Activated naive CD4-positive, alpha-beta T cell treated with anti-CD3 and anti-CD28 coated beads, Interleukin-2, amount 10 ng/mL, durations not matched to agents 7 days and 5 days (primary cell): Measurements from ENCODE around the gene SUPT4H1.
A peak's percentile ranks its signal among the peaks of the same experiment; 100 is the strongest.

Experiments used
- CTCF ChIA-PET: fragments of 350-600 bp; sonication (Branson Sonifier 250); formaldehyde crosslinking; loops from one replicate; lab custom pipeline; 2021; ENCODE audit warnings: antibody characterized with exemption; lab: Charles Lee
- DNase-seq: peaks from one replicate; pipeline ENCODE4 v3.0.0-alpha.2; 2020
- H3K27ac Mint-ChIP-seq: one replicate; pipeline ENCODE4 v1.8.0; 2021; ENCODE audit warnings: mild to moderate bottlenecking, moderate library complexity, mixed read lengths
- H3K27me3 Mint-ChIP-seq: one replicate; pipeline ENCODE4 v1.8.0; 2021; ENCODE audit warnings: mild to moderate bottlenecking, mixed read lengths
- H3K36me3 Mint-ChIP-seq: one replicate; pipeline ENCODE4 v1.8.0; 2021; ENCODE audit warnings: mixed read lengths
- H3K4me1 Mint-ChIP-seq: one replicate; pipeline ENCODE4 v1.8.0; 2021; ENCODE audit warnings: mixed read lengths
- H3K4me3 Mint-ChIP-seq: one replicate; pipeline ENCODE4 v1.8.0; 2021; ENCODE audit warnings: mild to moderate bottlenecking, moderate library complexity, mixed read lengths
- H3K9me3 Mint-ChIP-seq: one replicate; pipeline ENCODE4 v1.8.0; 2021; ENCODE audit warnings: mixed read lengths

SUPT4H1 gene

GRCh38 chr17:58324056-58324408, 28.0 kb downstream of the SUPT4H1 start:
- Mint-ChIP-seq H3K27me3 (peaks cover 27% of the 10 kb centered on the region), H3K9me3 (no peaks in the 10 kb centered on the region), H3K4me1 (peaks cover 23% of the 10 kb centered on the region), H3K27ac (no peak overlapping the region), H3K4me3 (no peak overlapping the region), H3K36me3 (peaks cover 30% of the 10 kb centered on the region)
- DNase-seq: no peak
- CTCF ChIA-PET: no interaction called here

- no peak overlapping the region for H3K4me3 Mint-ChIP-seq
- peaks cover 21% of the 10 kb centered on the region for H3K4me1 Mint-ChIP-seq
- H3K36me3 Mint-ChIP-seq: peaks cover 26% of the 10 kb centered on the region
- DNase-seq: no peak
- no peak overlapping the region for H3K27ac Mint-ChIP-seq
- H3K27me3 Mint-ChIP-seq: peaks cover 27% of the 10 kb centered on the region
- H3K9me3 Mint-ChIP-seq: no peaks in the 10 kb centered on the region
- CTCF ChIA-PET: interaction anchor here (1.1 to 2.6 kb wide), 3 partner anchors 21 to 94 kb away, joined by 3 to 17 read pairs (median 5); partner anchors contain the start of gene RNF43
Observed at GRCh38 chr17:58323366-58324055, 28.5 kb downstream of the SUPT4H1 start.

GRCh38 chr17:58322581-58323185, 29.3 kb downstream of the SUPT4H1 start:
- no peak overlapping the region for H3K27ac Mint-ChIP-seq
- H3K36me3 Mint-ChIP-seq: peaks cover 26% of the 10 kb centered on the region
- peaks cover 27% of the 10 kb centered on the region for H3K27me3 Mint-ChIP-seq
- peaks cover 20% of the 10 kb centered on the region for H3K4me1 Mint-ChIP-seq
- H3K4me3 Mint-ChIP-seq: no peak overlapping the region
- DNase-seq: no peak
- CTCF ChIA-PET: interaction anchor here (1.0 to 2.6 kb wide), 4 partner anchors 22 to 95 kb away, joined by 3 to 17 read pairs (median 4); partner anchors contain the start of gene RNF43
- no peaks in the 10 kb centered on the region for H3K9me3 Mint-ChIP-seq

- Mint-ChIP-seq H3K9me3 (no peaks in the 10 kb centered on the region), H3K4me3 (no peak overlapping the region), H3K27me3 (peaks cover 20% of the 10 kb centered on the region), H3K36me3 (peaks cover 25% of the 10 kb centered on the region), H3K27ac (no peak overlapping the region), H3K4me1 (peaks cover 19% of the 10 kb centered on the region)
- CTCF ChIA-PET: interaction anchor here (1.0 to 2.6 kb wide), 3 partner anchors 23 to 26 kb away, joined by 3 to 17 read pairs (median 4); no protein-coding TSS in a partner anchor
- no peak for DNase-seq
Observed at GRCh38 chr17:58321571-58322525, 30.2 kb downstream of the SUPT4H1 start.

GRCh38 chr17:58320570-58321323, 31.3 kb downstream of the SUPT4H1 start:
- H3K36me3 Mint-ChIP-seq: peaks cover 20% of the 10 kb centered on the region
- H3K27me3 Mint-ChIP-seq: peaks cover 11% of the 10 kb centered on the region
- H3K4me3 Mint-ChIP-seq: no peak overlapping the region
- H3K9me3 Mint-ChIP-seq: no peaks in the 10 kb centered on the region
- H3K4me1 Mint-ChIP-seq: peaks cover 13% of the 10 kb centered on the region
- CTCF ChIA-PET: no interaction called here
- no peak overlapping the region for H3K27ac Mint-ChIP-seq
- DNase-seq: no peak

- peaks cover 6% of the 10 kb centered on the region for H3K27me3 Mint-ChIP-seq
- peaks cover 23% of the 10 kb centered on the region for H3K36me3 Mint-ChIP-seq
- no peak overlapping the region for H3K27ac Mint-ChIP-seq
- H3K9me3 Mint-ChIP-seq: no peaks in the 10 kb centered on the region
- no peak overlapping the region for H3K4me3 Mint-ChIP-seq
- CTCF ChIA-PET: no interaction called here
- DNase-seq: peak; percentile 20
- H3K4me1 Mint-ChIP-seq: peaks cover 13% of the 10 kb centered on the region
Observed at GRCh38 chr17:58320163-58320558, 31.8 kb downstream of the SUPT4H1 start.

- CTCF ChIA-PET: interaction anchor here (1.4 to 3.7 kb wide), 4 partner anchors 11 to 97 kb away, joined by 9 to 61 read pairs (median 22); partner anchors contain the start of genes RNF43 and SUPT4H1
- H3K4me3 Mint-ChIP-seq: no peak overlapping the region
- peaks cover 26% of the 10 kb centered on the region for H3K36me3 Mint-ChIP-seq
- H3K27ac Mint-ChIP-seq: no peak overlapping the region
- DNase-seq: peak; percentile 20
- H3K27me3 Mint-ChIP-seq: peaks cover 4% of the 10 kb centered on the region
- H3K9me3 Mint-ChIP-seq: no peaks in the 10 kb centered on the region
- H3K4me1 Mint-ChIP-seq: peaks cover 13% of the 10 kb centered on the region
Observed at GRCh38 chr17:58319173-58320162, 32.5 kb downstream of the SUPT4H1 start.

GRCh38 chr17:58318627-58319172, 33.3 kb downstream of the SUPT4H1 start:
- peaks cover 13% of the 10 kb centered on the region for H3K4me1 Mint-ChIP-seq
- CTCF ChIA-PET: interaction anchor here (1.3 to 3.7 kb wide), 8 partner anchors 9 to 197 kb away, joined by 3 to 61 read pairs (median 12); partner anchors contain the start of genes RNF43, SUPT4H1 and TSPOAP1
- DNase-seq: peak; percentile 19
- H3K27me3 Mint-ChIP-seq: peaks cover 4% of the 10 kb centered on the region
- peaks cover 30% of the 10 kb centered on the region for H3K36me3 Mint-ChIP-seq
- no peak overlapping the region for H3K27ac Mint-ChIP-seq
- no peaks in the 10 kb centered on the region for H3K9me3 Mint-ChIP-seq
- H3K4me3 Mint-ChIP-seq: no peak overlapping the region

GRCh38 chr17:58318065-58318481, 33.9 kb downstream of the SUPT4H1 start:
- H3K27ac Mint-ChIP-seq: peak overlapping the region; percentile 26
- peaks cover 32% of the 10 kb centered on the region for H3K36me3 Mint-ChIP-seq
- peaks cover 13% of the 10 kb centered on the region for H3K4me1 Mint-ChIP-seq
- no peaks in the 10 kb centered on the region for H3K27me3 Mint-ChIP-seq
- H3K4me3 Mint-ChIP-seq: no peak overlapping the region
- CTCF ChIA-PET: interaction anchor here (0.6 to 3.7 kb wide), 36 partner anchors 8 to 1395 kb away, joined by 3 to 61 read pairs (median 7); partner anchors contain the start of genes HSF5, RNF43, SUPT4H1 and TSPOAP1
- H3K9me3 Mint-ChIP-seq: no peaks in the 10 kb centered on the region
- DNase-seq: peak; percentile 19

- peaks cover 13% of the 10 kb centered on the region for H3K4me1 Mint-ChIP-seq
- CTCF ChIA-PET: interaction anchor here (0.6 to 3.7 kb wide), 37 partner anchors 8 to 1394 kb away, joined by 3 to 61 read pairs (median 6); partner anchors contain the start of genes HSF5, RNF43, SUPT4H1 and TEX14
- H3K27me3 Mint-ChIP-seq: no peaks in the 10 kb centered on the region
- peak overlapping the region; percentile 75 for H3K27ac Mint-ChIP-seq
- H3K36me3 Mint-ChIP-seq: peaks cover 35% of the 10 kb centered on the region
- DNase-seq: peak; percentile 79
- no peak overlapping the region for H3K4me3 Mint-ChIP-seq
- no peaks in the 10 kb centered on the region for H3K9me3 Mint-ChIP-seq
Observed at GRCh38 chr17:58317421-58318064, 34.5 kb downstream of the SUPT4H1 start.

GRCh38 chr17:58316260-58316960, 35.6 kb downstream of the SUPT4H1 start:
- H3K36me3 Mint-ChIP-seq: peaks cover 27% of the 10 kb centered on the region
- H3K27me3 Mint-ChIP-seq: no peaks in the 10 kb centered on the region
- H3K4me3 Mint-ChIP-seq: no peak overlapping the region
- CTCF ChIA-PET: interaction anchor here (0.6 to 3.7 kb wide), 25 partner anchors 8 to 375 kb away, joined by 3 to 61 read pairs (median 8); partner anchors contain the start of genes HSF5, RNF43, SUPT4H1 and TEX14
- H3K4me1 Mint-ChIP-seq: peaks cover 13% of the 10 kb centered on the region
- H3K27ac Mint-ChIP-seq: no peak overlapping the region
- no peaks in the 10 kb centered on the region for H3K9me3 Mint-ChIP-seq
- no peak for DNase-seq
